Stimulated activated CD4-positive, alpha-beta T cell treated with anti-CD3 and anti-CD28 coated beads, Interleukin-2, amount 100 ng/mL, for 48 hours (primary cell): ENCODE results near the gene PHETA1.
"Not testable (repeated sequence)": the region's sequence is repeated elsewhere in the genome, so short reads cannot be mapped to it uniquely, and the experiment has no call there.

ENCODE experiments used
- DNase-seq, 2 donors: peaks; one replicate each; pipeline ENCODE4 v3.0.0-alpha.2; 2020

Gene PHETA1

DNA sequence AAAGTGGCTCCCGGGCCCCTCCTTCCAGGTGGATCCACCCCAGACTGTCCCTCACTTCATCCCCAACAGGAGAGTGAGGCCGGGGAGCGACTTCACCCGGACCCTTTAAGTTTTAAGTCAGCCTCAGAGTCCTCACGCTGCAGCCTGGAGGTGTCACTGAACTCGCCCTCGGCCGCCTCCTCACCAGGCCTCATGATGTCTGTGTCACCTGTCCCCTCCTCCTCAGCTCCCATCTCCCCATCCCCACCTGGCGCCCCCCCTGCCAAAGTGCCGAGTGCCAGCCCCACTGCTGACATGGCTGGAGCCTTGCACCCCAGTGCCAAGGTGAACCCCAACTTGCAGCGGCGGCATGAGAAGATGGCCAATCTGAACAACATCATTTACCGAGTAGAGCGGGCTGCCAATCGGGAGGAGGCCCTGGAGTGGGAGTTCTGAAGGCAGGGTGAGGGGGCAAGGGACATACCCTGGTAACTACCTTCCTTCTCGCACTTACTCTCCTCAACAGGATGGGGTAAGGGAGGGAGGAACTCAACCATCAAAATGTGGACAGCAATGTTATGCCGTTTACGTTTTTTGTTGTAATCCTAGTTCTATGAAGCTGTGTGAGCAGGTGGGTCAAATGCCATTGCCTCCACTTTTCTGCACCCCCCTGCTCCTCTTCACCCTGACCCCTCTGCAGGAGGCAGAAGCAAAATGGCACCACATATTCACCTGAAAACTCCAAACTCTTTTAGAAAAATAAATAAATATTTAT, 20.8 kb downstream of the PHETA1 start:
- DNase-seq: no peak

DNA sequence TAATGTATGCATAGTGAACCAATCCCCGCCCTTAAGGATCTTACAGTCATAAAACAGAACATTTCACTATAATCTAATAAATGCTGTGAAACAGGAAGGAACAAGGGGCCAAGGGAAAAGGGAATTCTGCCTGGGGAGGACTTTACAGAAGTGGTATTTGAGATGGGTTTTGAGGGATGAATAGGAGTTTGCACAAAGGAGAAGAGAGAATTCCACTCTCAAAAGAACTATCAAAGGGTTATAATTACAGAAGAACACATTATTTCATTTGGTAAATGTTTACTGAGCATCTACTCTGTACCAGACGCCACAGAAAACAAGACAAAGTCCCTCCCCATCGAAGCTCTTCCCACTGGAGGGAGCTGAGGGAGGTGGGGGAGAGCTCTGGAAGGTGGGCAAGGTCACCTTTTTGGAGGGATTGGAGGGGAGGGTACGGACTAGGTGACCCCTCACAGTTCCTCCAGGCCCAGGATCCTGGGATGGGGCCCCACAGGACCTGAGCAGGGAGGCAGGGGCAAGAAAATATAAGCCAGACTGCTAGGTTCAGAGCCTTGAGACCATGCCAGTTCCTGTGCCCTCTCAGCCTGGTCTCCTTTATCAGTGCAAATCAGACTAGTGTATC, 24.5 kb downstream of the PHETA1 start:
- no peak for DNase-seq

DNA sequence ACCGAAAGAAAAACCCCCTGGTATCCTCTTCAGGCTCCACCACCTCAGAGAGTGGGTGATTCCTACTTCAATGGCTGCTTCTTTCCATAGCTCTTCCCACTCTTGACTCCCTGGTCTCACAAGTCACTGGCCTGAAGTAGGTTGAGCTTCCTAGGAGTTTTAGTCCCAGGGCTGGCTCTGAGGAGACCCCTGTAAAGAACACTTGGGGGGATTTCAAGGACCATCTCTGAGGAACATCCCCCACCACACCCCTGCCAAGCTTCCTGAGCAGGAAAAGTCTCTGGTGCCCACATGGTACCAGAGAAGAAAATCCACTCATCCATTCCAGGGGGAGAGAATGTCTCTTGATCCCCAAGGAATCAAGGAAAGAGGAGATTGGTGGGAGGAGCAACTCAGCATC, 25.7 kb downstream of the PHETA1 start:
- no peak for DNase-seq

DNA sequence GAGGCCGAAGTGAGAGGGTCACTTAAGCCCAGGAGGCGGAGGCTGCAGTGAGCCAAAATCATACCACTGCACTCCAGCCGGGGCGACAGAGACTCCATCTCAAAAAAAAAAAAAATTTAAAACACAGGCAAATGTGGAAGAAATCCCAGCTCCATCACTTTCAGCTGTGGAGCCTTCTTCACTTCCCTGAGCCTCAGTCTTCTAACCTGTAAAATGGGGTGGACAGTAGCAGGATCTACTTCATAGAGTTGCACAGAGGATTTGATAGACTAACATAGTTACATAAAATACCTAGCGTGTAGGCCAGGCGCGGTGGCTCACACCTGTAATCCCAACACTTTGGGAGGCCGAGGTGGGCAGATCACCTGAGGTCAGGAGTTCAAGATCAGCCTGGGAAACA, 26.5 kb downstream of the PHETA1 start:
- DNase-seq: no peak

DNA sequence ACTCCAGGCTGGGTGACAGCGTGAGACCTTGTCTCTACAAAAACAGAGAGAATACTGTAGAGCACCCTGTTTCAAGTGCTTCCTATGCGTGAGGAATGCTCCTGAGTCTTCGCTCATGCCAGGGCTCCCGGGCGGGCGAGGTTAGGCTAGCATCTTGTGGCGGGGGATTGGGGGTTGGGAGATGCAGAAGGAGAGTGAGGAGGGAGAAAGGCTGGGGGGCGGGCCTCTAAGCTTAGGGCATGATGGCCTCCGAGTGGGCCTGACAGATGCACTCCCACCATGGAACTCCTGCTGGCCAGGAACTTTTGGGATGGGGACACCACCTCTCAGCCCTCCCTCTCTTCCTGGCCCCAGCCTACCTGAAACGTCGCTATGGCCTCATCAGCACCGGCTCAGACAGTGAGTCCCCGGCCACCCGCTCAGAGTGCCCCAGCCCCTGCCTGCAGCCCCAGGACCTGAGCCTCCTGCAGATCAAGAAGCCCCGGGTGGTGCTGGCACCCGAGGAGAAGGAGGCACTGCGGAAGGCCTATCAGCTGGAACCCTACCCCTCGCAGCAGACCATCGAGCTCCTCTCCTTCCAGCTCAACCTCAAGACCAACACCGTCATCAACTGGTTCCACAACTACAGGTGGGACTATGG, 27.3 kb downstream of the PHETA1 start:
- no peak for DNase-seq

DNA sequence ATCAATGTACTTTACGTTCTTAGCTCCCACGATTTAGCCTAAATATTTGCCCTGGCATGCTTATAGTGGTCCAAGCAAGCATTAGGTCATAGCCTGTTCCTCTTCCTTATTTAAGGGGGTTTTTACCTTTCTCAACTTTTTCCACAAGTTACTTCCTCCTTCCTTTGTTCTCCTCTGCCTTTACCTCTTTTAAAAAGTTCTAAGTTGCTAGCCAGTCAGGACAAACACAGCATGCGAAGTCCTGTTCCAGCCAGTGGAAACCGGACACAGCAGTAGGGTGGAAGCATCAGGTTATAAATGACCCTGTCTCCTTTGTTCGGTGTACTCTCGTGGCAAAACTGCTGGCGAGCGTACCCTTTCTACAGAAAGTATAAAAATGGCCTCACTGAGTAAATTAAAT, 28.2 kb downstream of the PHETA1 start:
- not testable (repeated sequence) for DNase-seq

DNA sequence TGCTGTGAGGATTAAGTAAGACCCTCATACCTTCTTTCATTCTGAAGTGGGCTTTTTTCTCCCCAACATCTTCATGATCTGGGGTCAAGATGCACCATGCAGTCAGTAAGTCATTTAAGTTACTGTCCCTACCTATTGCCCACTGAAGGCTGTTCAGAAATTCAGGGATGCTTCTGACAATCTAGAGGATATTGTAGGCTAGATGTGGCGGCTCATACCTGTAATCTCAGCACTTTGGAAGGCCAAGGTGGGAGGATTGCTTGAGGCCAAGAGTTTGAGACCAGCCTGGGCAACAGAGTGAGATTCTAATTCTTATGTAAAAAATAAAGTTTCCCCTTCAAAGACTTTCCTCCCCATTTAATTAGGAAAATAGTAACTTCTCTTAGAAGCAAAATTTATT, 28.7 kb downstream of the PHETA1 start:
- no peak for DNase-seq

DNA sequence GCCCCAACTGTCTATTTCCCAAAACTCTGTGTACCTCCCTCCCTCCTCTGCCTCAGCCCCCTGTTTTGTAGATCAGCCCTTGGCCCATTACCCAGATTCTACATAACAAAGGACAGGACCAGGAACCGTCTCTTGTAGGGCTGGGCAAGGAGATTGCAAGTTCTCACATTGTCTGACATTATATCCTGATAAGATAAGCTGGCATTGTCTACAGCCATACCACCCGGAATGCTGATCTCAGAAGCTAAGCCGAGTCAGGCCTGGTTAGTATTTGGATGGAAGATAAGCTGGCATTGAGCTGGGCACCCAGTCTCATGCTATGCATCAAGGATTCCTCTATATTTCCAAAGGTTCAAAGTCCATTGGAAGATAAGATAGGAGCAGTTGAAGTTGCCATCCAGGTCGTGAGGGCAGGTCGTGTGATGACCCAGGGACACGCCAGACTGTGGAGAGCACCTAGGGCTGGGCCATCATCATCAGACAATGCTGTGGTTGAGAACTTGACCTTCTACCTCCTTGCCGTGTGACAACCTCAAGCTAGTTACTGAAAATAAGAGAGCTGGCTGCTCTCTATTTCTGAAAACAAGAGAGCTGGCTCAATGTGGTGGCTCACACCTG, 29.5 kb downstream of the PHETA1 start:
- DNase-seq: no peak

DNA sequence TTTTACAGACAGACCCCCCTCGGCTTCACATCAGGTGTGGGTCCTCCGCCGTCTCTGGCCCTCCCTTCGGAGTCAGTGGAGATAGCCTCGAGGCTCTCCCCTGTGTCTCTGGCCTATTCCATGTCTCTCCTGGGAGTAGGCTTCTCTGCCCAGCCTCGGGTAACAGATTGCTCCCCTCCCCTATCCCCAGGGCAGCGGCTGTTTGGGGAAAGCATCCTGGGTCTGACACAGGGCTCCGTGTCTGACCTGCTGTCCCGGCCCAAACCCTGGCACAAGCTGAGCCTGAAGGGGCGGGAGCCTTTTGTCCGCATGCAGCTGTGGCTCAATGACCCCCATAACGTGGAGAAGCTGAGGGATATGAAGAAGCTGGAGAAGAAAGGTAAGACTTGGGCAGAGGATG, 30.8 kb downstream of the PHETA1 start:
- no peak for DNase-seq

DNA sequence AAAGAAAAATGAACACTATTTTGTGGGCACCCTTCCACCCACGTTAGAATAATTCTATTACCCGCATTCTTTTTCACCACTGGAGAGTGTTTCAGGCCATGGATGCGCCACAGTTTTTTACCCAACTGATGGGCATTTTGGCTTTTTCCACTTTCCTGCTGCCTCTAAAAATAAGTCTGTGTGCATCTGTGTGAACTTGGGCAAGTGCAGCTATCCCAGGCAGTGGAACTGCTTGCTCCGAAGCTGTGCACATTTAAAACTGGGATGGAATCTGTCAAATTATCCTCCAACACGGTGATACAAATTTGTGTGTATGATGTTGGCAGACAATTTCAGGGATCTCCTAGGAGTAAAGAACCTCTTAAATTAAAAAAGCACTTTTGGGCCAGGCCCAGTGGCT, 31.5 kb downstream of the PHETA1 start:
- no peak for DNase-seq

DNA sequence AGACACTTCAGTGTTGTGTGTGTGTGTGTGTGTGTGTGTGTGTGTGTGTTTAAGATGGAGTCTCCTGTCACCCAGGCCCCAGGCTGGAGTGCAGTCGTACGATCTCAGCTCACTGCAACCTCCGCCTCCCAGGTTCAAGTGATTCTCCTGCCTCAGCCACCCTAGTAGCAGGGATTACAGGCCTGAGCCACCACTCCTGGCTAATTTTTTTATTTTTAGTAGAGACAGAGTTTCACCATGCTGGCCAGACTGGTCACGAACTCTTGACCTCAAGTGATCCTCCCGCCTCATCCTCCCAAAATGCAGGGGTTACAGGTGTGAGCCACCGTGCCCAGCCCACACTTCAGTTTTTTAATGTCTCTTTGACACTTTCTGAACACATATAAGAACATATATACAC, 32.5 kb downstream of the PHETA1 start:
- DNase-seq: not testable (repeated sequence)

DNA sequence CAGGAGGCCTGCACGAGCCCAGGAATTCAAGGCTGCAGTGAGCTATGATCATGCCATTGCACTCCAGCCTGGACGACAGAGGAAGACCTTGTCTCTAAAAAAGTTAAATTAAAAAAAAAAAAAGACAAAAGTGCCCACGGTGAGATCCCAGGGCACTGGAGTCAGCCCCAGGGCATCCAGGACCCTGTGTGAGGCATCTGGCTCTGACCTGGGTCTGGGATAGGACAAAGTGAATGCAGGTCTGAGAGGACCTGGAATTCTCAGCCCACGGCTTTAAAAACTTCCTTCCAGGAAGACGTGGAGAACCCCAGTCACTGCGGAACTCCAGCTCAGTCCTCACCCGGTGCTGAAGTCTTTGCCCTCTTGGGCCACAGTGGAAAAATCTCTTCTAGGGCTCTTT, 33.1 kb downstream of the PHETA1 start:
- DNase-seq: no peak

DNA sequence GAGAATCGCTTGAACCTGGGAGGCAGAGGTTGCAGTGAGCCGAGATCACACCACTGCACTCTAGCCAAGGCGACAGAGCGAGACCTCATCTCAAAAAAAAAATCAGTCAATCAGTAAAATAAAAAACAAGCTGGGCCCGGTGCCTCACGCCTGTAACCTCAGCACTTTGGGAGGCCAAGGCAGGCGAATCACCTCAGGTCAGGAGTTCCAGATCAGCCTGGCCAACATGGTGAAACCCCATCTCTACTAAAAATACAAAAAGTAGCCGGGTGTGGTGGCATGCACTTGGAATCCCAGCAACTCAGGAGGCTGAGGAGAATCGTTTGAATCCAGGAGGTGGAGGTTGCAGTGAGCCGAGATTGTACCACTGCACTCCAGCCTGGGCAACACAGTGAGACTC, 33.6 kb downstream of the PHETA1 start:
- not testable (repeated sequence) for DNase-seq

DNA sequence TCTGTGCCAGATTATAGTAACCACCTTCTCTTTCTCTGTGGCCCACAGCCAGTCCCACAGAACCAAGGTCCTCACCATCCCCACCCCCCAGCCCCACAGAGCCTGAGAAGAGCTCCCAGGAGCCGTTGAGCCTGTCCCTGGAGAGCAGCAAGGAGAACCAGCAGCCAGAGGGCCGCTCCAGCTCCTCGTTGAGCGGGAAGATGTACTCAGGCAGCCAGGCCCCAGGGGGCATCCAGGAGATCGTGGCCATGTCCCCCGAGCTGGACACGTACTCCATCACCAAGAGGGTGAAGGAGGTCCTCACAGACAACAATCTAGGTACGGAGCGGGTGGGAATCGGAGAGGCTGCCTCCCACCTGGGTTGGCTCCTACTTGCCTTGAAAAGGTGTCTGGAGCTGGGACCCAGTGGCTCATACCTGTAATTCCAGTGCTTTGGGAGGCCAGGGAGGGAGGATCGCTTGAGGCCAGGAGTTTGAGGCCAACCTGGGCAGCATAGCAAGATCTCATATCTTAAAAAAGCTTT, 34.4 kb downstream of the PHETA1 start:
- no peak for DNase-seq

DNA sequence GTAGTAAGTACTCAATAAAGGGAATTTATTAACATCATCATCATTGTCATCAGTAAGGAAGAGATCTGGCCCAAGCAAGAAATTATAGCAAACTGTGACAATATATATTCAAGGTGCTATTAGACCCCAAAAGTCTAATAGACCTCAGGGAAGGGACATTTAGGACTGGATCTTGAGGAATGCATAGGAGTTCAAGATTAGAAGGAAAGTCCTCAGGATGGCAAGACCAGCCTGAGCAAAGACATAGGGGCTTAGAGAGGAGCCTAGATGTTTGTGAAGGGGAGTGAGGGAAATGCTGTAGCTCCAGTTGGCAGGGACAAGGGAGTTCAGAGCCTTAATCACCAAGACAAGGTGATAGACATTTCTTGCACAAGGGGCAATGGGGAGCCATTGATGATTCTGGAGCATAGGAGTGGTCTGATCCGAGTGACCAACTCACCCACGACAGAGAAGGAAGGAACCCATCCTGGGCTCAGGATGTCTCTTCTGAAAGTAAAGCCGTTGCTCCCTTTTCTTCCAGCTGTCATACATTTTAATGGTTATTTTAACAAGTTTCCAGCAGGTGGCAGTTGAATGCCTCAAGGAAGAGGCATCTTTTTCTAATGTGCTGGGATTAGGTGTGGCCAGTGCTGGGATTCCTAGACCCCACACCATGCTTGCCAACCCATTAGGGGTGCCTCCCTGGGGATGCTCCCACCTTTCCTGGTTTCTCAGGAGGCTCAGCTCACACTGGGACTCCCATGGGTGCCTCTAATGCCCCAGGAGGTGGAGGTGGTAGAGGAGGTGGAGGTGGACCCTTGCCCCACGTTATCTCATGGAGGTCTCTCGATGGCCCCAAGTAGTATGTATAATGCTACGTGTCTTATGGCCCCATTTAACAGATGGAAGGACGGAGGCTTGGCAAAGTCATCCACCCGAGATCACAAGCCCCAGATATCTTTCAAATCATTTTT, 37.8 kb downstream of the PHETA1 start:
- DNase-seq: no peak

DNA sequence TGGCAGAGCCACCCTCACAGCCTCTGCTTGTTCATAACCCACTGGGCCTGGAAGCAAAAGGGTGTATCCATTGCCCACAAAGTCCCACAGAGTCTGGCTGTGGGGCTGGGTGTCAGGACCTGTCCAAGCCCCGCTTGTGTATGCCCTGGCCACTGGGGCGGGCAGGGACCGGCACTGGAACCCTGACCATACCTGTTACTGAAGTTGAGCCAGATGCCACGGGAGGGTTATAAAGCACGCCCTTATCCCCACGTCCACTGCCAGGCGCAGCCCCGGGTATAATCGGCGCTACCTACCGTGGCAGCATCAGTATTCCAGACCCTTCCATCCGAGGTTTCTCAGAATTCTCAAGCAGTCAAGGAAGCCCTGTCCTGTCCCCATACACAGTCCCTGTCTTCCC, 40.8 kb downstream of the PHETA1 start:
- DNase-seq: no peak

DNA sequence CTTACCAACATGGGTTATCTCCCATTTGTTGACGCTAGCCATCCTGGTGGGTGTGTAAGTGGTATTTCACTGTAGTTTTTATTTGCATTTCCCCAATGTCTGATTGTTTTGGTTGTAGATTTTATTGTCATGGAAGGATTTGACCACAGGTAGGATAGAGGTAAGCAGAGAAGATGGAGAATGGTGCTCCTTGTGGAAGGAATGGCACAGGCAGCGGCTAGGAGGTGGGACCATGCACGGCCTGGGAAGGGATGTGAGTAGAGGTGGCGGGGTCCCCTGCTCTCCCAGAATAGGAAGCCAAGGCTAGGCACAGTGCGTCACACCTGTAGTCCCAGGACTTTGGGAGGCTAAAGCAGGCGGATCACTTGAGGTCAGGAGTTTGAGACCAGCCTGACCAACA, 41.4 kb downstream of the PHETA1 start:
- DNase-seq: no peak

DNA sequence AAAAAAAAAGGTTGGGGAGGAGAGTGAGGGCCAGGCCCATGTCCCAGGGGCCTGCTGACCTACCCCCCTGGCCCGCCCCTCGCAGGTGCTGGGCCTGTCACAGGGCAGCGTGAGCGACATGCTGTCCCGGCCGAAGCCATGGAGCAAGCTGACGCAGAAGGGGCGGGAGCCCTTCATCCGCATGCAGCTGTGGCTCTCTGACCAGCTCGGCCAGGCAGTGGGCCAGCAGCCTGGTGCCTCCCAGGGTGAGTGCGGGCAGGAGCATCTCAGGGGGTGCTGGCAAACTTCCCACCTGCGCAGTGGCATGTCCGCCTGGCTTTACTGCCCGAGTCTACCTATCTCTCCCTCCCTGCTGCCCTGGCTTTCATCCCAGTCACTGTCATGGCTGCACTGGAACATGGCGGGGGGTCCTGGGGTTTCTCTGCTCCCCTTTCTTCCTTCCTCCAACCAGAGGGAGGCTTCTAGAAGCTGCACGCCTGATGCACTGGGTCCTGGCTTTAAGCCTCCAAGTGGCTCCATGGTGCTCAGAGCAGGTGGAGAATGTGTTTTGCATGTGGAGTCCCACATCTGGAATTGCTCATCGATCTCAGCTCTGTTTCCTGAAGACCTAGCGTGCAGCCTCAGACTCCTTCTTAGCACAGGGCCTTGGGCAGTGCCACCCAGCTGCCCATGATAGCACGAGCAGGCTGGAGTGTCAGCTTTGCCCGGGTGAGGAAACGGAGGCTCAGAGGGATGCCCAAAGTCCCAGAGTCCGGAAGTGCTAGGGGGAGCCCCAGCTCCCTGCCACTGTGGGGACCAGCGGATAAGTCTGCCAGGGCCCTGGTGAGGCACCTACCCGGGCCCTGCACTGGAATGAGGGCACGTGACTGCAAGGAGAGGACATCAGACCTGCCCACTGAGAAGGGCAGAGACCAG, 46.3 kb downstream of the PHETA1 start:
- no peak for DNase-seq

DNA sequence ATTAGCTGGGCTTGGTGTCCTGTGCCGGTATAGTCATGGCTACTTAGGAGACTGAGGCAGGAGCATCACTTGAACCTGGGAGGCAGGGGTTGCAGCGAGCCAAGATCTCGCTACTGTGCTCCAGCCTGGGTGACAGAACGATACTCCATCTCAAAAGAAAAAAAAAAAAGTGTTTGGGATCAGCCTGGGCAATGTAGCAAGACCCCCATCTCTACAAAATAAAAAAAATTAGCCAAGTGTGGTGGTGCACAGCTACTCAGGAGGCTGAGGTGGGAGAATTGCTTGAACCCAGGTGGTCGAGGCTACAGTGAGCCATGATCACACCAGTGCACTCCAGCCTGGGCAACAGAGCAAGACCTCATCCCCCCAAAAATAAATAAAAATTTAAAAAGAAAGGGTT, 47.6 kb downstream of the PHETA1 start:
- DNase-seq: no peak

DNA sequence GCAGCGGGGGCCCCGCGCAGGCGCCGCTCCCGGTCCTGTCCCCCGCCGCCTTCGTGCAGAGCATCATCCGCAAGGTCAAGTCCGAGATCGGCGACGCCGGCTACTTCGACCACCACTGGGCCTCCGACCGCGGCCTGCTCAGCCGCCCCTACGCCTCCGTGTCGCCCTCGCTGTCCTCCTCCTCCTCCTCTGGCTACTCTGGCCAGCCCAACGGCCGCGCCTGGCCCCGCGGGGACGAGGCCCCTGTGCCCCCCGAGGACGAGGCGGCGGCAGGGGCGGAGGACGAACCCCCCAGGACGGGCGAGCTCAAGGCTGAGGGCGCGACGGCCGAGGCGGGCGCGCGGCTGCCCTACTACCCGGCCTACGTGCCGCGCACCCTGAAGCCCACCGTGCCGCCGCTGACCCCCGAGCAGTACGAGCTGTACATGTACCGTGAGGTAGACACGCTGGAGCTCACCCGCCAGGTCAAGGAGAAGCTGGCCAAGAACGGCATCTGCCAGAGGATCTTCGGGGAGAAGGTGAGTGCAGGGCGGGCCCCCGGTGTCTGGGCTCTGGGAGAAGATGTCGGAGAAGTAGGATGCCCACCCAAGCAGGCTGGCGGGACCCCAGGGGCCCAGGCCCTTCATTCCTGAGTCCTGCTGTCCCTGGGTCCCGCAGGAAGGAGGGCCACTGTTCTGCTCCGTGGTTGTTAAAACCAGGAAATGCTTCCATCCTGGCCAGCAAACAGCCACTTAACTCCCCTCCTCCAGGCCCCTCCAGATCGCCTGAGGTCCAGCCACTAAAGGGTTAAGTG, 48.4 kb downstream of the PHETA1 start:
- no peak for DNase-seq
